Natural killer cell (primary cell): ENCODE results near the gene PREX1. TPM values are rescaled to one million over a fixed set of nuclear protein-coding genes. Genes with fewer than 3 reads are reported as not detected.

Experiments used
- ATAC-seq, 3 donors: fragments of 150-1000 bp in 2 of 3; fragments of 200-7000 bp in 1 of 3; cut with Tn5 transposase; 1 replicate in 1 of 3; 2 replicates in 2 of 3; pipeline ENCODE4 v1.10.0; 2021; ENCODE audit warnings: mild to moderate bottlenecking in 2 of 3, moderate library complexity in 2 of 3
- DNase-seq, 2 donors: peaks; one replicate each; pipeline versions ENCODE4 v3.0.0 to v3.0.0-alpha.2; 2013 to 2021; ENCODE audit warnings: mixed read lengths in 1 of 2
- H3K27ac ChIP-seq: one replicate; pipeline ENCODE4 v1.5.1; 2013; ENCODE audit warnings: mild to moderate bottlenecking, low read length
- H3K27me3 ChIP-seq: one replicate; pipeline ENCODE4 v1.6.1; 2013; ENCODE audit warnings: low read length; ENCODE audit not compliant: control insufficient read depth, insufficient read depth
- H3K36me3 ChIP-seq: one replicate; pipeline ENCODE4 v1.6.1; 2013; ENCODE audit warnings: low read length; ENCODE audit not compliant: control insufficient read depth, insufficient read depth
- H3K4me1 ChIP-seq: one replicate; pipeline ENCODE4 v1.6.1; 2013; ENCODE audit warnings: low read length; ENCODE audit not compliant: control insufficient read depth, insufficient read depth
- H3K4me3 ChIP-seq: one replicate; pipeline ENCODE4 v1.5.1; 2013; ENCODE audit warnings: low read length
- H3K9me3 ChIP-seq: one replicate; pipeline ENCODE4 v1.6.1; 2013; ENCODE audit warnings: low read length; ENCODE audit not compliant: control insufficient read depth, insufficient read depth
- H3K27ac Mint-ChIP-seq, 2 donors: one replicate each; pipeline ENCODE4 v1.8.0; 2022; ENCODE audit warnings: mild to moderate bottlenecking in 2 of 2, mixed read lengths in 2 of 2, moderate library complexity in 1 of 2
- H3K27me3 Mint-ChIP-seq, 2 donors: one replicate each; pipeline ENCODE4 v1.8.0; 2022; ENCODE audit warnings: low read depth in 2 of 2, mixed read lengths in 2 of 2
- H3K36me3 Mint-ChIP-seq: one replicate; pipeline ENCODE4 v1.8.0; 2022; ENCODE audit warnings: mixed read lengths
- H3K4me1 Mint-ChIP-seq, 2 donors: one replicate each; pipeline ENCODE4 v1.8.0; 2022; ENCODE audit warnings: mixed read lengths in 2 of 2
- H3K4me3 Mint-ChIP-seq: one replicate; pipeline ENCODE4 v1.8.0; 2022; ENCODE audit warnings: mild to moderate bottlenecking, moderate library complexity, mixed read lengths
- H3K9me3 Mint-ChIP-seq, 2 donors: one replicate each; pipeline ENCODE4 v1.8.0; 2022; ENCODE audit warnings: mixed read lengths in 2 of 2
- WGBS: methylation state at CpG from one replicate; pipeline ENCODE4 v1.1.7; 2013; ENCODE audit warnings: missing lambda C conversion rate; ENCODE audit not compliant: insufficient coverage; 5-methylcytosine and 5-hydroxymethylcytosine counted together
- intact Hi-C: fragments of 100-400 bp; cut with micrococcal nuclease; formaldehyde crosslinking; loops from one replicate; pipeline ENCODE4 v1.14.2; 2022
- total RNA-seq, 4 donors: library from RNA; stranded (reverse); fragments of 120-200 nt in 1 of 4; gene quantifications; one replicate each; pipeline versions ENCODE4 v1.2.3 to v1.2.4, GENCODE V29; 2013 to 2022
- TF ChIP-seq, protein P1 (sequence below): fragments of 200-600 bp; IDR thresholded peaks from one replicate; pipeline ENCODE4 v1.8.0; 2022; ENCODE audit warnings: antibody characterized with exemption

PREX1 gene
- total RNA-seq, 3 donors from 2014 or later (not counting 1 experiment from before 2014, with no cell fraction given), result 382 to 392 (median 389) TPM

GRCh38 chr20:48737434-48738093 is 90.2 kb downstream of the PREX1 start:
- peak overlapping the region; percentile 83 for H3K4me3 Mint-ChIP-seq

GRCh38 chr20:48736636-48737035 is 91.2 kb downstream of the PREX1 start:
- Mint-ChIP-seq H3K9me3 (no peaks in the 10 kb centered on the region), H3K36me3 (peaks cover 15% of the 10 kb centered on the region), H3K4me1 (peaks cover 70 to 79% of the 10 kb centered on the region in 2 donors), H3K4me3 (peak overlapping the region; percentile 43), H3K27ac (peak overlapping the region; percentile 89 to 91), H3K27me3 (no peaks in the 10 kb centered on the region)
- Histone ChIP-seq H3K4me3 (no peak overlapping the region), H3K27ac (no peak overlapping the region), H3K36me3 (peaks cover 49% of the 10 kb centered on the region), H3K27me3 (no peaks in the 10 kb centered on the region), H3K9me3 (no peaks in the 10 kb centered on the region), H3K4me1 (peaks cover 66% of the 10 kb centered on the region)
- ATAC-seq (no peak), DNase-seq (no peak)
- intact Hi-C loops, result loop anchor here (1.0 kb wide), 1 partner anchor 14 kb away; no protein-coding TSS in a partner anchor
- TF ChIP-seq, protein P1, sequence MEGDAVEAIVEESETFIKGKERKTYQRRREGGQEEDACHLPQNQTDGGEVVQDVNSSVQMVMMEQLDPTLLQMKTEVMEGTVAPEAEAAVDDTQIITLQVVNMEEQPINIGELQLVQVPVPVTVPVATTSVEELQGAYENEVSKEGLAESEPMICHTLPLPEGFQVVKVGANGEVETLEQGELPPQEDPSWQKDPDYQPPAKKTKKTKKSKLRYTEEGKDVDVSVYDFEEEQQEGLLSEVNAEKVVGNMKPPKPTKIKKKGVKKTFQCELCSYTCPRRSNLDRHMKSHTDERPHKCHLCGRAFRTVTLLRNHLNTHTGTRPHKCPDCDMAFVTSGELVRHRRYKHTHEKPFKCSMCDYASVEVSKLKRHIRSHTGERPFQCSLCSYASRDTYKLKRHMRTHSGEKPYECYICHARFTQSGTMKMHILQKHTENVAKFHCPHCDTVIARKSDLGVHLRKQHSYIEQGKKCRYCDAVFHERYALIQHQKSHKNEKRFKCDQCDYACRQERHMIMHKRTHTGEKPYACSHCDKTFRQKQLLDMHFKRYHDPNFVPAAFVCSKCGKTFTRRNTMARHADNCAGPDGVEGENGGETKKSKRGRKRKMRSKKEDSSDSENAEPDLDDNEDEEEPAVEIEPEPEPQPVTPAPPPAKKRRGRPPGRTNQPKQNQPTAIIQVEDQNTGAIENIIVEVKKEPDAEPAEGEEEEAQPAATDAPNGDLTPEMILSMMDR, result no peak
- WGBS, result 58% methylated on average over 2 of the region's 2 CpGs

More at GRCh38 chr20:48737434-48738093, 90.2 kb downstream of the PREX1 start:
- no peak overlapping the region for H3K4me3 ChIP-seq
- ATAC-seq, result no peak
- H3K27ac Mint-ChIP-seq, result peak overlapping the region; percentile 89 to 91
- peaks cover 50% of the 10 kb centered on the region for H3K36me3 ChIP-seq
- no peaks in the 10 kb centered on the region for H3K9me3 ChIP-seq
- TF ChIP-seq, protein P1, result no peak
- H3K27ac ChIP-seq, result no peak overlapping the region
- peaks cover 9% of the 10 kb centered on the region for H3K36me3 Mint-ChIP-seq
- WGBS, result 89% methylated on average over 8 of the region's 8 CpGs
- H3K4me1 ChIP-seq, result peaks cover 64% of the 10 kb centered on the region
- H3K27me3 ChIP-seq, result no peaks in the 10 kb centered on the region
- no peaks in the 10 kb centered on the region for H3K27me3 Mint-ChIP-seq
- H3K4me1 Mint-ChIP-seq, result peaks cover 70 to 77% of the 10 kb centered on the region in 2 donors
- DNase-seq, result no peak
- intact Hi-C loops, result loop anchor here (2.0 kb wide), 1 partner anchor 23 kb away; no protein-coding TSS in a partner anchor
- no peaks in the 10 kb centered on the region for H3K9me3 Mint-ChIP-seq

- Histone ChIP-seq H3K36me3 (peaks cover 49% of the 10 kb centered on the region), H3K27ac (no peak overlapping the region), H3K4me3 (no peak overlapping the region), H3K9me3 (no peaks in the 10 kb centered on the region), H3K4me1 (peaks cover 68% of the 10 kb centered on the region), H3K27me3 (no peaks in the 10 kb centered on the region)
- TF ChIP-seq, protein P1, result no peak
- ATAC-seq (no peak), DNase-seq (no peak)
- Mint-ChIP-seq H3K27me3 (no peaks in the 10 kb centered on the region), H3K4me1 (peaks cover 70 to 77% of the 10 kb centered on the region in 2 donors), H3K36me3 (peaks cover 15% of the 10 kb centered on the region), H3K4me3 (peak overlapping the region; percentile 43), H3K9me3 (no peaks in the 10 kb centered on the region), H3K27ac (peak overlapping the region; percentile 89 to 91)
- intact Hi-C loops, result loop anchor here (1.0 kb wide), 1 partner anchor 14 kb away; no protein-coding TSS in a partner anchor
Measured at GRCh38 chr20:48736231-48736630, 91.6 kb downstream of the PREX1 start.
